ENCODE data around the gene KITLG.
A peak's percentile ranks its signal among the peaks of the same experiment; 100 is the strongest.

DNA sequence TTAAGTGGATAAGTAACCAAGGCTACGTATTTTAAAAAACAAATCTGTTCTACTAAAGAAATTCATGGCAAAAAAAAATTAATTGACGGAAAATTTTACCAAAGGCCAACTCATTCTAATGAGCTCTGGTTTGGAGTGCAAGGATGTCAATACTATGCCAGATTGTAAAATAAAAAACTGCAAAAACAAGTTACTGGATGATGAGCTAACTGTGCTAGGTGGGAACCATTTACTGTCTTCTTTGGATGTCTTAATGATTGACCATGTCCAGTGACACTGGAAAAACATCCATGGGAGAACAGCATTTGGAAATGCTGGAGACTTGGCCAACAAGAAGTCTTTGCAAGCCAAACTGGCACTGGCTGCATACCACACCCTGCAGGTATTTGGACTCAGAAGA, 41.6 kb downstream of the KITLG start:
- TF ChIP-seq POLR2A (IDR thresholded peaks at IDR 0.05) (no peak), EP300 (IDR thresholded peaks at IDR 0.05) (peak in 1 of 2 donors; percentile 15)
- TF ChIP-seq, protein P1, sequence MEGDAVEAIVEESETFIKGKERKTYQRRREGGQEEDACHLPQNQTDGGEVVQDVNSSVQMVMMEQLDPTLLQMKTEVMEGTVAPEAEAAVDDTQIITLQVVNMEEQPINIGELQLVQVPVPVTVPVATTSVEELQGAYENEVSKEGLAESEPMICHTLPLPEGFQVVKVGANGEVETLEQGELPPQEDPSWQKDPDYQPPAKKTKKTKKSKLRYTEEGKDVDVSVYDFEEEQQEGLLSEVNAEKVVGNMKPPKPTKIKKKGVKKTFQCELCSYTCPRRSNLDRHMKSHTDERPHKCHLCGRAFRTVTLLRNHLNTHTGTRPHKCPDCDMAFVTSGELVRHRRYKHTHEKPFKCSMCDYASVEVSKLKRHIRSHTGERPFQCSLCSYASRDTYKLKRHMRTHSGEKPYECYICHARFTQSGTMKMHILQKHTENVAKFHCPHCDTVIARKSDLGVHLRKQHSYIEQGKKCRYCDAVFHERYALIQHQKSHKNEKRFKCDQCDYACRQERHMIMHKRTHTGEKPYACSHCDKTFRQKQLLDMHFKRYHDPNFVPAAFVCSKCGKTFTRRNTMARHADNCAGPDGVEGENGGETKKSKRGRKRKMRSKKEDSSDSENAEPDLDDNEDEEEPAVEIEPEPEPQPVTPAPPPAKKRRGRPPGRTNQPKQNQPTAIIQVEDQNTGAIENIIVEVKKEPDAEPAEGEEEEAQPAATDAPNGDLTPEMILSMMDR (IDR thresholded peaks at IDR 0.05), result no peak
